ENCODE measurements around the gene C12orf76.

DNA sequence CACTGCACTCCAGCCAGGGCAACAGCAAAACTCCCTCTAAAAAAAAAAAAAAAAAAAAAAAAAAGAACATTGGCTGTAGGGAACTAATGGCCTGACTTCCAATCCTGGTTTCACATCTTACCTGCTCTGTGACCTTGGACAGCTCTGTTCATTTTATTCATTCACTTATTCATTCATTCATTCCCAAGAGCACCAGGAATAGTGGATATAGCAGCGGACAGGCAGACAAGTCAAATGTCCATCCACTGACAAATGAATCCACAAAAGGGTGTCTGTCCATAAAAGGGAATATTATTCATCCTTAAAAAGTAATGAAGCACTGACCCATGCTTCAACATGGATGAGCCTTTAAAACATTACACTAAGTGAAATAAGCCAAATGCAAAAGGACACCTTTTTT, 27.6 kb upstream of the C12orf76 start:
- no peak for TF ChIP-seq EP300 (IDR thresholded peaks at IDR 0.05)
- no peak for TF ChIP-seq CTCF (IDR thresholded peaks at IDR 0.05)
- no peak for TF ChIP-seq POLR2AphosphoS5 (IDR thresholded peaks at IDR 0.05)

All from sigmoid colon (tissue), 4 donors.